ENCODE data around the gene ZNF592.
"Not testable (repeated sequence)": the region's sequence is repeated elsewhere in the genome, so short reads cannot be mapped to it uniquely, and the experiment has no call there.

ZNF592 gene

DNA sequence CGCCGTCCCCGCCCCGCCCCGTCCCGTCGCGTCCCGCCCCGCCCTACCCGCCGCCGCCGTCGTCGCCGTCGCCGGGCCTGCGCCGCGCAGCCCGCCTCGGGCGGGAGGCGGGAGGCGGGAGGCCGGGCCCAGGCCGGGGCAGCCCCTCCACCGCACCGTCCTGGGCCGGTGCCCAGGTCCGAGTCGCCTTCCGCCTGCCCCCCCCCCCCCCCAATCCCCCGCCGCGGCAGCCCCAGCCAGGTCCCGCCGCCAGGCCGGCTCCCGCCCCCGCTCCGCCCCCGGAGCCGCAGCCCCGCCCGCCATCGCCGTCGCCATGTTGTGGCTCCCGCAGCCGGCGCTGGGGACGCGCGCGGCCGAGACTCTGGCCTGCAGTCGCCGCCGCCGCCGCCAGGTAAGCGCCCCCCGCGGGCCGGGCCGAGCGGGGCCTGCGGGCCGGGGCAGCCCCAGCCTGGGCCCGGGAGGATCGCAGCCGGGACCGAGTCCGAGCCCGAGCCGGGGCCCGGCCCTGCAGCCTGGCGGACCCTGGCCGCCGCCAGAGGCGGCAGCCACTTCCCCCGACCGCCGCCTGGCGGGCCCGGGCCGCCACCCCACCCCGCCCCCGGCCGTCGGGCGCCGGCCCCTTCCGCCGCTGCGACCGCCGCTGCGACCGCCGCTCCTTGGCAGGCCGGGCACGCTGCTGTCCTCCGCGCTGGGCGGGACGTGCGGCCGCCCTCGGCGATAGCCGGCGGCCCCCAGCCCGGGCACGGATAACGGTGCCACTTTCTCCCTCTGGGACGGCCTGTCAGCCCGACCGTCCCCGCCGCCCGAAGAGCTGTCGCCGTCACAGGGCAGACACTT is at the start of gene ZNF592:
Gene ZNF592 (plus strand): TSS at position 319 of the 837 bp plus-strand sequence. CDS start 34,084 bp downstream, outside the sequence.
- DNase-seq, result peak; percentile 78

DNA sequence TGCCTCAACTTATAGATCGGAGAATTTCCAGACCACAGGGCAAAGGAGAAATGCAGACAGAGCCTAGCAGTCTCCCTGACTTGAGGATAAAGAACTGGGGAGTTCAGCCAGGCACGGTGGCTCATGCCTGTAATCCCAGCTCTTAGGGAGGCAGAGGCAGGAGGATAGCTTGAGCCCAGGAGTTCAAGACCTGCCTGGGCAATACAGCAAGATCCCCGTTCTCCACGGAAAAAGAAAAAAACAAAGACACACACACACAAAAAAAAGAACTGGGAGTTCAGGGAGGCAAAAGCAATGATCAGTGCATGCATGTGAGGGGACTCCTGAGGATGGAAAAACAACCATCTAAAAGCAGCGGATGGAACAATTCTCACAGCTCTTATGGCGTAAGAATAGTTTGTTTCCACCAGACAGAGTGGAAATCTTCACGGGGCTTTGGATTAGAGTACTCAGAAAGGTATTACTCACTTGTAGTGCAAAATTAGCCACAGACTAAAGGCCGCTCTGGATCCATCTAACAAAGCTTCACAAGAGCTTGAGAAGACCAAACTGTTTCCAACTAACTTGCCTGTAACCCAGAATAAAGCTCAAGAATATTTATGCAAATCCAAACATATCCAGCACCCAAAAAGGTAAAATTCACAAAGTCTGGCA is 48.7 kb upstream of the ZNF592 start:
- no peak for DNase-seq

GRCh38 chr15:84702961-84703482 is 45.4 kb upstream of the ZNF592 start:
- DNase-seq, result no peak

- no peak for DNase-seq
Observed at GRCh38 chr15:84703808-84704207, 44.6 kb upstream of the ZNF592 start.

DNA sequence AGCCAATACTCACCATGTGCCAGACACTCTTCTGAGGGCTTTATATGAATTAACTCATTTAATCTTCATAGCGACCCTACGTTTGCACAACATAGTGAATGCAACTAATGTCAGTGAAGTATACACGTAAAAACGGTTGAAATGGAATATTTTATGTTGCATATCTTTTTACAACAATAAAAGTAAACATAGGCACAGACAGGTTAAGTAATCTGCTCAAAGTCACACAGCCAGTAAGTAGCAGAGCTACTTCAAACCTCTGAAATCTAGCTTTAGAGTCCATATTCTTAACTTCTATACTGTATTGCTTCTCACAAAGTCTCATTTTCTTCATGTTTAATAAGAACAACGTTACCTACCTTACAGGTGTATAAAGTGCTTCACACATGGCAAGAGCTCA is 34.0 kb upstream of the ZNF592 start:
- DNase-seq, result no peak

DNA sequence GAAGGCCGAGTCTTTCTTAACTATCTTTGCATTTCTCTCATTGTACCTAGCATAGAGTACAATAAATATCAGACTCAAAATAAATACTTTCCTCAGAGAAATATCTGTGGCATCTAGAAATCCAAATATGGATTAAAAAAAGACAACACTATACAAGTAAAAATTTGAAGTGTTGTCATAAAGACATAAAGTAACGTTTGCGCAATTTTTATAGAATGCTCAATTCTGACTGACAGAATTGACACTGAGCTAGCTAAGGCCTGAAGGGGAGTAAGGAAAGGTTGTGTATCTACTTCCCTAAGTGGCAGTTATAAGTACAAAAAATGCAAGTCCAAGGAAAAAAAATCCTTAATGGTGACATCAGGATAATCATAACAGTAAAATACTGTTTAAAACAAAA is 33.6 kb upstream of the ZNF592 start:
- no peak for DNase-seq

- no peak for DNase-seq
Observed at GRCh38 chr15:84715441-84716035, 32.9 kb upstream of the ZNF592 start.

DNA sequence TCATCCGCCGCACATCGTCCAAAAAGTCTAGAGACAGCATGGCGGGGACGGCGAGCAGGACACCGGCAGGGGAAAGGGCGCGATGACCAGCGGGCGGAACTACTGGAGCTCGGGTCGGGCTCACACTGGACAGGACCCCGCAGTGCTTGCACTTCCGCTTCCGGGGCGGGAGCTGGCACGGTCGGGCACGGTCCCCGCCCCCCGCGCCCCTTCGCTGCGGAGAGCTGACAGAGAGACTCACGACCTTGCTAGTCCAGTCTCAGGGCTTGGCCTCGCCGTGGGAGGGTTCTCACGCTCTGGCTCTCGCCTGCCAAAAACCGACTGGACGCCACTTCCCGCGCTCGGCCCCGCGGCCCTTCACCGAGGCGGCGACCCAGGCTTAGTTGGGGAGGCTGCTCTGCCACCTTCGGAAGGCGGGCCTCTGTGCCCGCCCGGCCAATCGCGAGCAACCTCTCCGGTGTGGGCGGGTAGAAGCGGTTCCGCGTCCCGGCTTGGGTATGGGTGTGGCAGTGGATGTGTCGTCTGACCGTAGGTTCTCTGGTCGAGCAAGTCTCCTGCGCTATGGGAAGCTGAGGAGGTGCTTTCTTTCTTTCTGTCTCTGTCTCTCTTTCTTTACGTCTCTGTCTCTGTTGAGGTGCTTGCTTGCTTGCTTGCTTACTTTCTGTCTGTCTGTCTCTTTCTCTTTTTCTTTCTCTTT is 32.2 kb upstream of the ZNF592 start, which contains the start of gene SEC11A:
Gene SEC11A (minus strand): TSS at position 104 of the 697 bp plus-strand sequence. CDS start 64 bp downstream, at position 40.
- peak; percentile 92 for DNase-seq

DNA sequence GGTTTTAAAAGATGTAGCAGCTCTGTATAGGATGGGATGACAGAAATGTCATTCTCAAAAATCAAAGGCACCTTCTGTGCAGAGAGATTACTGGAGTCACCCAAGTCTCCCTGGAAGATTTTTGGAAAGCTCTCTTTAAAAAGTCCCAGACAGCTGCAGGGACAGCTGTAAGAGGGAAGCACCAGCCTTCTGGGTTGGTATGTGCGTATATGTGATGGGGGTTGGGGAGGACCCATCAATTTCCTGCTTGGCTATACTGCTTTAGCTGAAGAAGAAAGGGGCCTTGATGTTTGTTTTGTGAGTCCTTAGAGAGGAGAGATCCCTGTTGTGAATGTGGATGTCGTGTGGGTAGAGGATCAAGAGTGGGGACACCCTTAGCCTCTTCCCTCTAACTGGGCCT is 27.0 kb upstream of the ZNF592 start:
- DNase-seq, result no peak

DNA sequence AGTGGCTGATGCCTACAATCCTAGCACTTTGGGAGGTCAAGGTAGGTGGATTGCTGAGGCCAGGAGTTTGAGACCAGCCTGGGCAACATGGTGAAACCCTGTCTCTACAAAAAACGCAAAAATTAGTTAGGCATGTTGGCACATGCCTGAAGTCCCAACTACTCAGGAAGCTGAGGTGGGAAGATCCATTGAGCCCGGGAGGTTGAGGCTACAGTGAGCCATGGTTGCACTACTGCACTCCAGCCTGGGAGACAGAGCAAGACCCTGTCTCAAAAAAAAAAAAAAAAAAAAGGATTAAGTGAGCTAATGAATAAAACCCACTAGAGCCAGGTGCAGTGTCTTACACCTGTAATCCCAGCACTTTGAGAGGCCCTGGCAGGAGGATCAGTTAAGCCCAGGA is 25.8 kb upstream of the ZNF592 start:
- no peak for DNase-seq

DNA sequence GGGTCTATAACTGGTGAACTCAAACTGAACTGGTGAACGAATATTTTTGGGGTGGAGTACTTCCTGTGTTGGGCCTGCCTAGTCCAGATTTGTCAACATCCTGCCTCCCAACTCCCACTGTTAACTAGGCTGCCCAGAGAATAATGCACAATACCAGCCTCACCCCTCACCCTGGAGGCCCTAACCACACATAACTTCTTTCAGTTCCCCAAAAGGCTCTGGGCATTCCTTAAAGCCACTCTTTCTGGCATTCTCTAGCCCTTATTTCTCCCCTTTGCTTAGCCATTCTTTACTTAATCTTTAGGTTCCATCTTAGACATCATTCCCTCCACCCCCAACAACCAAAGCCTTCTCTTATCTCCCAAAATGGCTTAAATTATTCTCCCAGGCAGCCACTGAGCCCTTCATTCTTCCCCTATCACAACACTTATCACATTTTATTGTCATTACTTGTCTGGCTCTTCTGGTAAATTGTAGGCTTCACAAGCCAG is 23.3 kb upstream of the ZNF592 start:
- DNase-seq, result peak; percentile 26

- no peak for DNase-seq
Observed at GRCh38 chr15:84727429-84727828, 21.0 kb upstream of the ZNF592 start.

GRCh38 chr15:84731774-84732173 is 16.6 kb upstream of the ZNF592 start:
- no peak for DNase-seq

- peak; percentile 55 for DNase-seq
Observed at GRCh38 chr15:84734794-84735479, 13.5 kb upstream of the ZNF592 start.

GRCh38 chr15:84735480-84736061 is 12.8 kb upstream of the ZNF592 start:
- DNase-seq, result not testable (repeated sequence)

- peak; percentile 48 for DNase-seq
Observed at GRCh38 chr15:84736375-84736774, 12.0 kb upstream of the ZNF592 start.

DNA sequence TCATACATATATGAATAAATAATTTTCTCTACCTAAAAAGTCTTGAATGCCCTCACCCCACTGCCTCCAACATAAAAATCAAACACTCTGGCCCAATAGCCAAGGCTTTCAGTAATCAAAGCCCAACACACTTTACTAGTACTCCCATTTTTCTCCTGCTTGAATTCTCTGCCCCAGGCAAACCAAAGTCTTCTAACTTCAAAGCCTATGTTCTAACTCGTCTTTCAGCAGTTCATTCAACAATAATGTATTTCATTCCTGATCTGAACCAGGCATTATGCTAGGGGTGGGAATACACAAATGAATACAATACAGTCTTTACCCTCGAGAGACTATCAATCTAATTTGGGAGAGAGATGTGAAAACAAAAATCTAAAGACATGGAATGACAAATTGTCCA is 11.4 kb upstream of the ZNF592 start:
- no peak for DNase-seq

DNA sequence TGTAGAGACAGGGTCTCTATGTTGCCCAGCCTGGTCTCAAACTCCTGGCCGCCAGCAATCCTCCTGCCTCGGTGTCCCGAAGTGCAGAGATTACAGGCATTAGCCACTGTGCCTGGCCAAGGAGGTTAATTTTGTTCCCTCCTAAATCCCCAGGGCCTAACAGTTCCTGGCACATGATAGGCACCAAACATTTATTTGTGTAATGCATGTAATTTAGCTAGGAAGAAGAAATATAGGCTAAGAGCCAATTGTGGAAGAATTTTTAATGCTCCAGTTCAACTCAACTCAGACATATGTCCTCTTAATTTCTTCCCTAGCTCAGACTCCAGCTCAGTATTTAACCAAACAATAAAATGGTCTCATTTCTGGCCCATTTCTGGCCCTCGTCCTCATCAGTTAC is 7.7 kb upstream of the ZNF592 start:
- no peak for DNase-seq

GRCh38 chr15:84741121-84741520 is 7.3 kb upstream of the ZNF592 start:
- DNase-seq, result no peak

GRCh38 chr15:84747416-84748273 is 747 bp upstream of the ZNF592 start:
- DNase-seq, result peak; percentile 68
